ENCODE results near the gene MAGEB17.
A peak's percentile ranks its signal among the peaks of the same experiment; 100 is the strongest.

Gene MAGEB17

GRCh38 chrX:16167181-16167580 is at the start of gene MAGEB17:
TSS of gene MAGEB17 (plus strand) at chrX:16167481. CDS start at chrX:16170383, 2,902 bp downstream.
- Mint-ChIP-seq H3K9me3 (no peaks in the 10 kb centered on the region), H3K36me3 (ENCODE audit: low read depth) (no peaks in the 10 kb centered on the region), H3K27ac (no peak within 1 kb of the TSS), H3K27me3 (ENCODE audit: low read depth) (peaks cover 3% of the 10 kb centered on the region), H3K4me1 (no peaks in the 10 kb centered on the region), H3K4me3 (no peak within 1 kb of the TSS)
- TF ChIP-seq CTCF (IDR thresholded peaks at IDR 0.05; ENCODE audit: unreplicated experiment in 3 of 3): no peak

GRCh38 chrX:16119353-16120220 is 47.7 kb upstream of the MAGEB17 start:
- H3K27me3 Mint-ChIP-seq (ENCODE audit: low read depth): peaks cover 6% of the 10 kb centered on the region
- H3K27ac Mint-ChIP-seq: no peak overlapping the region
- peaks cover 16% of the 10 kb centered on the region for H3K9me3 Mint-ChIP-seq
- H3K36me3 Mint-ChIP-seq (ENCODE audit: low read depth): no peaks in the 10 kb centered on the region
- peaks cover 6% of the 10 kb centered on the region for H3K4me1 Mint-ChIP-seq
- no peak overlapping the region for H3K4me3 Mint-ChIP-seq
- no peak for TF ChIP-seq CTCF (IDR thresholded peaks at IDR 0.05; ENCODE audit: unreplicated experiment in 3 of 3)

- TF ChIP-seq CTCF (IDR thresholded peaks at IDR 0.05; ENCODE audit: unreplicated experiment in 3 of 3): no peak
- peaks cover 6% of the 10 kb centered on the region for H3K27me3 Mint-ChIP-seq (ENCODE audit: low read depth)
- no peak overlapping the region for H3K4me3 Mint-ChIP-seq
- H3K9me3 Mint-ChIP-seq: peaks cover 16% of the 10 kb centered on the region
- H3K4me1 Mint-ChIP-seq: peaks cover 6% of the 10 kb centered on the region
- no peak overlapping the region for H3K27ac Mint-ChIP-seq
- no peaks in the 10 kb centered on the region for H3K36me3 Mint-ChIP-seq (ENCODE audit: low read depth)
Observed at GRCh38 chrX:16120431-16120830, 46.9 kb upstream of the MAGEB17 start.

GRCh38 chrX:16123222-16123786 is 44.0 kb upstream of the MAGEB17 start, which contains the start of gene GRPR:
TSS of gene GRPR (plus strand) at chrX:16123565. CDS start at chrX:16123954, 389 bp downstream.
- H3K4me1 Mint-ChIP-seq: peaks cover 6% of the 10 kb centered on the region
- no peaks in the 10 kb centered on the region for H3K36me3 Mint-ChIP-seq (ENCODE audit: low read depth)
- peaks cover 9% of the 10 kb centered on the region for H3K27me3 Mint-ChIP-seq (ENCODE audit: low read depth)
- TF ChIP-seq CTCF (IDR thresholded peaks at IDR 0.05; ENCODE audit: unreplicated experiment in 3 of 3): peak; percentile 81 to 89 (median 84)
- H3K27ac Mint-ChIP-seq: no peak within 1 kb of the TSS
- H3K4me3 Mint-ChIP-seq: no peak within 1 kb of the TSS
- peaks cover 10% of the 10 kb centered on the region for H3K9me3 Mint-ChIP-seq

GRCh38 chrX:16124201-16124600 is 43.1 kb upstream of the MAGEB17 start:
- Mint-ChIP-seq H3K9me3 (peaks cover 7% of the 10 kb centered on the region), H3K27me3 (ENCODE audit: low read depth) (peaks cover 9% of the 10 kb centered on the region), H3K36me3 (ENCODE audit: low read depth) (no peaks in the 10 kb centered on the region), H3K27ac (no peak overlapping the region), H3K4me3 (no peak overlapping the region), H3K4me1 (peaks cover 6% of the 10 kb centered on the region)
- TF ChIP-seq CTCF (IDR thresholded peaks at IDR 0.05; ENCODE audit: unreplicated experiment in 3 of 3): no peak

Data from nephron (organoid).